ENCODE measurements around the gene COL19A1.
"Not testable (repeated sequence)": the region's sequence is repeated elsewhere in the genome, so short reads cannot be mapped to it uniquely, and the experiment has no call there.

COL19A1 gene

GRCh38 chr6:69953491-69953890, 87.1 kb downstream of the COL19A1 start:
- TF ChIP-seq CTCF (IDR thresholded peaks at IDR 0.05; ENCODE audit: low read depth, low read length) = no peak

GRCh38 chr6:69954733-69955132, 88.4 kb downstream of the COL19A1 start:
- H3K36me3 ChIP-seq (replicated peaks; ENCODE audit: low read depth, low read length) = no peaks in the 10 kb centered on the region
- no peak overlapping the region for H2AFZ ChIP-seq (ENCODE audit: low read depth, low read length)
- H3K9me3 ChIP-seq (ENCODE audit: insufficient read depth, low read length) = no peaks in the 10 kb centered on the region
- H3K4me3 ChIP-seq (ENCODE audit: low read length) = no peak overlapping the region
- no peaks in the 10 kb centered on the region for H3K27me3 ChIP-seq (ENCODE audit: low read depth, low read length)
- no peaks in the 10 kb centered on the region for H3K79me2 ChIP-seq (ENCODE audit: low read length)
- H4K20me1 ChIP-seq (ENCODE audit: insufficient read depth, low read length) = no peaks in the 10 kb centered on the region
- H3K27ac ChIP-seq (ENCODE audit: low read length) = no peak overlapping the region
- no peak overlapping the region for H3K9ac ChIP-seq (ENCODE audit: low read length)
- TF ChIP-seq CTCF (IDR thresholded peaks at IDR 0.05; ENCODE audit: low read depth, low read length) = no peak
- TF ChIP-seq EZH2phosphoT487 (IDR thresholded peaks at IDR 0.05; ENCODE audit: low read depth) = no peak
- no peak overlapping the region for H3K4me2 ChIP-seq (ENCODE audit: low read length)
- H3K4me1 ChIP-seq (ENCODE audit: low read length) = no peaks in the 10 kb centered on the region

More at GRCh38 chr6:69953491-69953890, 87.1 kb downstream of the COL19A1 start:
- Histone ChIP-seq H3K9ac (ENCODE audit: low read length) (no peak overlapping the region), H3K79me2 (ENCODE audit: low read length) (no peaks in the 10 kb centered on the region), H3K27me3 (ENCODE audit: low read depth, low read length) (no peaks in the 10 kb centered on the region), H3K36me3 (replicated peaks; ENCODE audit: low read depth, low read length) (no peaks in the 10 kb centered on the region), H3K4me1 (ENCODE audit: low read length) (no peaks in the 10 kb centered on the region), H2AFZ (ENCODE audit: low read depth, low read length) (no peak overlapping the region), H4K20me1 (ENCODE audit: insufficient read depth, low read length) (no peaks in the 10 kb centered on the region), H3K27ac (ENCODE audit: low read length) (no peak overlapping the region), H3K9me3 (ENCODE audit: insufficient read depth, low read length) (no peaks in the 10 kb centered on the region), H3K4me3 (ENCODE audit: low read length) (no peak overlapping the region), H3K4me2 (ENCODE audit: low read length) (no peak overlapping the region)

- no peak overlapping the region for H3K9ac ChIP-seq (ENCODE audit: low read length)
- no peaks in the 10 kb centered on the region for H3K27me3 ChIP-seq (ENCODE audit: low read depth, low read length)
- no peak overlapping the region for H3K4me2 ChIP-seq (ENCODE audit: low read length)
- no peak overlapping the region for H3K4me3 ChIP-seq (ENCODE audit: low read length)
- no peak overlapping the region for H2AFZ ChIP-seq (ENCODE audit: low read depth, low read length)
- no peaks in the 10 kb centered on the region for H3K36me3 ChIP-seq (replicated peaks; ENCODE audit: low read depth, low read length)
- no peaks in the 10 kb centered on the region for H3K4me1 ChIP-seq (ENCODE audit: low read length)
- H3K79me2 ChIP-seq (ENCODE audit: low read length) = no peaks in the 10 kb centered on the region
- no peak overlapping the region for H3K27ac ChIP-seq (ENCODE audit: low read length)
- no peaks in the 10 kb centered on the region for H4K20me1 ChIP-seq (ENCODE audit: insufficient read depth, low read length)
- TF ChIP-seq EZH2phosphoT487 (IDR thresholded peaks at IDR 0.05; ENCODE audit: low read depth) = no peak
- TF ChIP-seq CTCF (IDR thresholded peaks at IDR 0.05; ENCODE audit: low read depth, low read length) = no peak
- no peaks in the 10 kb centered on the region for H3K9me3 ChIP-seq (ENCODE audit: insufficient read depth, low read length)
Measured at GRCh38 chr6:69957985-69958559, 91.7 kb downstream of the COL19A1 start.

- no peaks in the 10 kb centered on the region for H3K27me3 ChIP-seq (ENCODE audit: low read depth, low read length)
- no peaks in the 10 kb centered on the region for H3K36me3 ChIP-seq (replicated peaks; ENCODE audit: low read depth, low read length)
- H3K4me1 ChIP-seq (ENCODE audit: low read length) = no peaks in the 10 kb centered on the region
- no peaks in the 10 kb centered on the region for H3K9me3 ChIP-seq (ENCODE audit: insufficient read depth, low read length)
- H3K4me2 ChIP-seq (ENCODE audit: low read length) = no peak overlapping the region
- H2AFZ ChIP-seq (ENCODE audit: low read depth, low read length) = no peak overlapping the region
- H3K27ac ChIP-seq (ENCODE audit: low read length) = no peak overlapping the region
- no peak overlapping the region for H3K9ac ChIP-seq (ENCODE audit: low read length)
- no peak overlapping the region for H3K4me3 ChIP-seq (ENCODE audit: low read length)
- TF ChIP-seq CTCF (IDR thresholded peaks at IDR 0.05; ENCODE audit: low read depth, low read length) (no peak), EZH2phosphoT487 (IDR thresholded peaks at IDR 0.05; ENCODE audit: low read depth) (no peak)
- no peaks in the 10 kb centered on the region for H3K79me2 ChIP-seq (ENCODE audit: low read length)
- H4K20me1 ChIP-seq (ENCODE audit: insufficient read depth, low read length) = no peaks in the 10 kb centered on the region
Measured at GRCh38 chr6:69958978-69959377, 92.6 kb downstream of the COL19A1 start.

GRCh38 chr6:69965974-69966373, 99.6 kb downstream of the COL19A1 start:
- not testable (repeated sequence) for H3K36me3 ChIP-seq (replicated peaks; ENCODE audit: low read depth, low read length); H3K9ac ChIP-seq (ENCODE audit: low read length); H3K4me3 ChIP-seq (ENCODE audit: low read length); H3K4me1 ChIP-seq (ENCODE audit: low read length); H3K4me2 ChIP-seq (ENCODE audit: low read length); H4K20me1 ChIP-seq (ENCODE audit: insufficient read depth, low read length); H2AFZ ChIP-seq (ENCODE audit: low read depth, low read length); H3K9me3 ChIP-seq (ENCODE audit: insufficient read depth, low read length); H3K27me3 ChIP-seq (ENCODE audit: low read depth, low read length); H3K27ac ChIP-seq (ENCODE audit: low read length); H3K79me2 ChIP-seq (ENCODE audit: low read length)

Data from OCI-LY3 (cell line).